GM08714 (cell line): Measurements from ENCODE around the gene SLC11A2.
"Not testable (repeated sequence)": the region's sequence is repeated elsewhere in the genome, so short reads cannot be mapped to it uniquely, and the experiment has no call there.

Source experiments
- H3K4me3 ChIP-seq: fragments of 200-500 bp; sonication (Bioruptor generic); 2 replicates; pipeline ENCODE4 v1.5.1; 2014; ENCODE audit warnings: mild to moderate bottlenecking, low read length, inconsistent platforms
- ZNF274 ChIP-seq: IDR thresholded peaks from 2 replicates; pipeline ENCODE4 v1.6.1; 2012; ENCODE audit warnings: mild to moderate bottlenecking, low read depth, low read length

SLC11A2 gene

DNA sequence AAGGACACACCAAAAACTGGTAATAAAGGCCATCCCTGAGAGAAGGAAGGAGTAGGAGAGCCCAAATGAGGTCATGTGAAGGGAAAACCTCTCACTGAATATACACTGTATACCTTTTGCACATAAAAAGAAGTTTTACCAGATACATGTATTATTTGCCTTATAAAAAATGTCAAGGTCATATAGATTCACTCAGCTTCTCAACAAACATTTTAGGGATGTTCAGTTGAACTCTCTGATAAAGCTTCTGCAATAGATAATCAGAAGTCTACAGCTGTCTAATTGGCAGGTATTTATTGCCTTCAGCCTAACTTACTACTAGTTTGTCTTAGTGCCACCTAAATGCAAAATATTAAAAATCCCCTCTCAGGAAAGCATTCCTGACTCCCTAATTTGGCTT, 8.7 kb downstream of the SLC11A2 start:
- no peak overlapping the region for H3K4me3 ChIP-seq
- TF ChIP-seq ZNF274, result no peak

DNA sequence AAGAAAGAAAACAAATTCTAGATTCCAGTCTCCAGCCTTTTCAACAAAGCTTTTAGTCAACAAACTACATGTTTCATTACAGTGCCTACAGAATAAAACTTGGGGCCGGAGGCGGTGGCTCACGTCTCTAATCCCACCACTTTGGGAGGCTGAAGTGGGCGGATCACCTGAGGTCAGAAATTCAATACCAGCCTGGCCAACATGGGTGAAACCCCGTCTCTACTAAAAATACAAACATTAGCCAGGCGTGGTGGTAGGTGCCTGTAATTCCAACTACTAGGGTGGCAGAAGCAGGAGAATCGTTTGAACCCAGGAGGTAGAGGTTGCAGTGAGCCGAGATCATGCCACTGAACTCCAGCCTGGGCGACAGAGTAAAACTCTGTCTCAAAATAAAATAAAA, 11.7 kb downstream of the SLC11A2 start:
- not testable (repeated sequence) for H3K4me3 ChIP-seq

DNA sequence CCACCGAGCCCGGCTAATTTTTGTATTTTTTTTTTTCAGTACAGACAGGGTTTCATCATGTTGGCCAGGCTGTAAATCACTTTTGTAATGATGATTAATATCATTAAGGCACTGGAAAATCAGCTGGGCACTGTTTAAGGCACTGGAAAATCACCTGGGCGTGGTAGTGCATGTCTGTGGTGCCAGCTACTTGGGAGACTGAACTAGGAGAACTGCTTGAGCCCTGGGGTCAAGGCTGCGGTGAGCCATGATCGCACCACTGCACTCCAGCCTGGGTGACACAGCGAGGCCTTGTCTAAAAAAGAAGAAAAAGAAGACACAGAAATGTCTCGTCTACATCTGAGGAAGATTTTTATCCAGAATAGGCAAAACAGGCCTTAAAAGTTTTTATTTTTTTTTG, 12.7 kb downstream of the SLC11A2 start:
- H3K4me3 ChIP-seq, result no peak overlapping the region
- TF ChIP-seq ZNF274, result no peak

DNA sequence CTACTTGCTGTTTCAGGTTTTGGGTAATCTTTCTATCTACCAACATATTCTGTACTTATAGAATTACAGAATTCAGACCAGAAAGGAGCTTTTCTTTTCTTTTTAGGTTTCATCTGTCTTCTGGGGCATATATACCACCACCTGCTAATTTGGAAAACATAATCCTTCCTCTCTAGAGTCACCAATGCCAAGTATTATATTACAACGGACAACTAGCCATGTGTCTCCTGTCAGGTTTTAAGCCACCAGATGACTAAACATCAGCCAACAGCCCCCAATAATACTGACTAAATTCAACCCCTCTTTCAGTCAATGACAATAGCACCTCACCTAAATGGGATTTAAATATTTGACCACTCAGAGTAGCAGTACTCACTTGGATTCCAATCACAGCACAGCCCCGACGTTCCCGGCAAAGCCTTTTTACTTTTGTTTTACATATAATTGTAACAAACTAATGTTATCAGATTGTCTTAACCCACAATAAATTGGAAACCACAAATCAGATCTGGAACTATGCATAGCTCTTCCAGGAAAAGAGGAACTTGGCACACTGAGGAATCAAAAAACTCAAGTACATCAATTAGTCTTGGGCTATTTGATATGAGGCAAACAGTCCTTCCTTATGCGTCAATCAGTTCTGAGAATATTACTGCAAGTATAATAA, 13.5 kb downstream of the SLC11A2 start:
- H3K4me3 ChIP-seq, result no peak overlapping the region
- TF ChIP-seq ZNF274, result no peak

DNA sequence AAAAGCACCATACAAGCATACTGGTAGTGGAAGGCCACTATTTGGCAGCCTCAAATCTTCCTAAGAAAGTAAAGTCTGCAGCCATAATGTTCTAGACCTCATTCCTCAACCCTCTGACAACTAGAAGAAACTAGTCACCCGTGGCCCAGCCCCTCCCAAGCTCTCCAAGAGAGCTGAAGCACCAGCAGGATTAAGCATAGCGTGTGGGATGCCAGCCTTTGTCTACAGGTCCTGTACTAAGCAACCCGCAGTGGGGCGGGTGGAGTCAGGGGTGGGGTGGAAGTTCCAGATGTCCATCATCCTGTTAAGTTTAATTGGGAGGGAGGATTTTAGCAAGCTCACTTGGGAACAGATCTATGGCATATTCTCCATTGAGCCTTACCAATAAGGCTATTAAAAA, 14.2 kb downstream of the SLC11A2 start:
- H3K4me3 ChIP-seq, result no peak overlapping the region
- TF ChIP-seq ZNF274, result no peak

DNA sequence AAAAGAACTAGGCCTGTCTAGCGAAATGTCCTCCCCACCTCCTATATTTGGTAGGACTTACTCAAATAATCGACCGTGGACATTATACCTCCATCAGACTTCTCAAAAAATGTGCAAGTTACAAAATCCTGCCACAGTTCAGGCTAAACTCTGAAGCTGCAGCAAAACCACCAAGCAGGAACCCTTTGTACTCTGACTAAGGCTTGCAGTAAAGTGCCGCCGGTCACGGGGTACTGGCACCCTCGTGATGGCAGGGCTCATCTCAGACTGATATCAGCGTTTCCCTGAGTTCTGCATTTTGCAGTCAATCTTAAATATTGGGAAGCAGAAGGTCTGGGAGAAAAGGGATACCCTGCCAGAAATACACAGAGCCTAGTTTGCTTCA, 17.1 kb downstream of the SLC11A2 start:
- no peak for TF ChIP-seq ZNF274
- H3K4me3 ChIP-seq, result no peak overlapping the region

DNA sequence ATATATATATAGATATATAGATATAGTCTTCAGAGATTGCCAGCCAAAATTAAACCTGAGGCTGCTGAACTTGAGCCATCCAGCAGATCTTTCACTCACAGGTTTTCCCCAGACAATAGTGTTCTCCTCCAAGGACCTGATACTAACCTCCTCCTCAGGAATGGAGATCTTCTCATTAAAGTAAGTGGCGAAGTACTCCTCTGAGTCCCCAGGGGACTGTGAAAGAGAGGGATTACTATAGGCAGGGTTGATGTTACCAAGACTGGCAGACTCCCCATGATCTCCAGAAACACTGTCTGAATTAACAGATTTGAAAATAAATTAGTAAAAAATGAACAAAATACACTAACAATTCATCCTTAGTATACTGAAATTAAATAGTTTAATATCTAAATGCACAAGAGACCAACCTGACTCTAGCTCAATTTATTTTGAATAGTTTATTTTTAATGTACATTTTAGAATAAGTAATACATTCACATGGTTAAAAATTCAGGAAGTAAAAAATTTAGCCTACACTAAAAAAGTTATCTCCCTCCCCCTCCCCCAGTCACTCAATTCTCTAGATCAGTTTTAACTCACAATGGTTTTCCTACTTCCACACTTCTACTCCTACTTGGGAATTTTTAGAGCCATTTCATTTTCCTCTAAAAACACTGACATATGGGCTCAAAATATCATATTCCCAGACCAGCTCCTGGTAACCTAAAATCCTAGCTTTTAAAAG, 17.7 kb downstream of the SLC11A2 start:
- no peak overlapping the region for H3K4me3 ChIP-seq
- no peak for TF ChIP-seq ZNF274

DNA sequence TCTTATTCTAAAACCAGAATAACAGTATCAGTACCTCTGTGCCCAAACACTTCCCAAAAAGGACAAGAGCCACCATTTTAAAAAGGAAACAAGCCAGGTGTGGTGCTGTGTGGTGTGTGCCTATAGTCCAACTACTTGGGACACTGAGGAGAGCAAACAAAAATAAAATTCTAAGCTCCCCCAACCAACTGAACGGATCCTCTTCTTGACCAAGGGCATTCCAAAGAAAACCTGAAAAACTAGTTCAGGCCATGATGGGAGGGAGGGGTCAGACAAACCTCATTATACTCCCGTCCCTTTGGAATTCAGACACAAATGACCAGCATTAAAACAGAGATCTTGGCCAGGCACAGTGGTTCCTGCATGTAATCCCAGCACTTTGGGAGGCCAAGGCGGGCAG, 20.5 kb downstream of the SLC11A2 start:
- no peak for TF ChIP-seq ZNF274
- no peak overlapping the region for H3K4me3 ChIP-seq

DNA sequence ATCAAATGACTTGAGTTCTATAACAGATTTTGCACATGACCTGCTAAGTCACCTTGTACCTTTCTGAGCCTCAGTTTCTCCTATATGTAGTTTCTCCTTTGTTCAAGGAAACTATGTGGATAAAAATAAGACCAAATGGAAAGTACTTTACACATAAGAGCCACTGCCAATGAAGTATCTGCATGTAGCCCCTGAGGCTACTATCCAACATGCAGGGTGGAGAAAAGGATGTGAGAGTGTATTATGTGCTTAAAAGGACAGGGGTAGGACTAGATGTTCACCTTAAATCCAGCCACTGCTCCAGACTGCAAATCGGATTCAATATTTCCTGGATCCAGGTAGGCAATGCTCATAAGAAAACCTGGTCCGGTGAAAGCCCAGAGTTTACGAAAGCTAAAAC, 21.2 kb downstream of the SLC11A2 start:
- TF ChIP-seq ZNF274, result no peak
- H3K4me3 ChIP-seq, result no peak overlapping the region

DNA sequence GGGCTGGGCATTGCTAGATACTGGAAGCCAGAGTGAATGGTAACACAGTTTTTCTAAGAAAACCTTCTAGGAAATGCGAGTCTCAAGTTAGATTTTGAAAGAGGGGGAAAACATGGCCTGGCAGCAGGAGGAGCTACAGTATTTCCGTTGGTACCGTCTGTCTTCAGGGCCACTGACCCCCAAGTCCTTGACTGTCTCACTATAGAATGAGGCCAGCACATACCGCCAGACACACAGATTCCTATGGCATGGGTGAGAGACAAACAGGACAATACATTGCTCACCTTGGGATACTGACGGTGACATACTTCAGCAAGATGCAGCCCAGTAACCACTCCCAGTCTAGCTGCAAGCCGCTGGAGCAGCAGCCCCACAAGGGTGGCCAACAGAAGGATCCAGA, 21.7 kb downstream of the SLC11A2 start:
- no peak for TF ChIP-seq ZNF274
- no peak overlapping the region for H3K4me3 ChIP-seq

DNA sequence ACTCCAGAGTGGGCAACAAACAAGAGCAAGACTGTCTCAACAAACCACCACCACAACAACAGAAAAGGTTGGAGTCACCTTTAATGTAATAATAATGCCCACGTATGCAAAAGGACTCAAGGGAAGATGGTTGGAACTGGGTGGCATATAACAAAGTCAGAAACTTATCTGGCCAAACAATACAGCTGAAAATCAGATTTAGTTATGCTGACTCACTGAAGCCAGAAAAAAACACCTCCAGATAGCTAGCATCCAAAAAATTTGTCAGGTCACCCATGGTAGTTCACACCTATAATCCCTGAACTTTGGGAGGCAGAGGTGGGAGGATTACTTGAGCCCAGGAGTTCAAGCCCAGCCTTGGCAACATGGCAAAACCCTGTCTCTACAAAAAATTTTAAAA, 24.4 kb downstream of the SLC11A2 start:
- H3K4me3 ChIP-seq, result no peak overlapping the region
- TF ChIP-seq ZNF274, result no peak

DNA sequence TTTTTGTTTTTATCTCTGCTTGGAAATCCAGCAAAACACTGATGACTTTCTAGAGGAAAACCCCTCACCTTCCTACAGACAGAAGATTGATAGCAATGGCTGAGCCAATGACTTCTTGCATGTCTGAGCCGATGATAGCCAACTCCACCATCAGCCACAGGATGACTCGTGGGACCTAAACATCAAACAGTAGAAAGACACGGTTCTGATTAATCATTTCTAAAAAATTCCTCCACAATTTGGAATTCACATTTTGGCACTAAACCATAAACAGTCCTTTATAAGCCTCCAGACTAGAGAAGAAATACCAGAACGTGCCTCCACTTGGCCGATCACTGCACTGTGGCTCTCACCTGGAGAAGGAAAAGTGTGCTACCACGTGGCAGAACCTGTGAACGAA, 25.9 kb downstream of the SLC11A2 start:
- H3K4me3 ChIP-seq, result no peak overlapping the region
- TF ChIP-seq ZNF274, result no peak

DNA sequence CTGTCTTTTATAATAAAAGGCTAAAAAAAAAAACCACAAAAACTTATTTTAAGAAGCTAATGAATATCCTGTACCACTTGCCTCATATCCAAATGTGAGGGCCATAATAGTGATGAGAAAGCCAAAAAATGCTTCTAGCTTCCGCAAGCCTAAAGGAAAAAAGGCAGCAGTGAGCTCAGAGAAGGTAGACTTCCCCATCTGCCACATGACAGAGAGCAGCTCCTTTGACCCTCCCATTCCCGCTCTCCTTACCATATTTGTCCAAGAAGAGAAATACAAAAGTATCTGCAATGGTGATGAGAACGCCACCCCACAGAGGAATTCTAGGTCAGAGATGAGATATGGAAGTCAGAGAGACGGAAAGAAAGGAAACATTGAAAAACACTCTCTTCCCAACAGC, 27.1 kb downstream of the SLC11A2 start:
- TF ChIP-seq ZNF274, result no peak

DNA sequence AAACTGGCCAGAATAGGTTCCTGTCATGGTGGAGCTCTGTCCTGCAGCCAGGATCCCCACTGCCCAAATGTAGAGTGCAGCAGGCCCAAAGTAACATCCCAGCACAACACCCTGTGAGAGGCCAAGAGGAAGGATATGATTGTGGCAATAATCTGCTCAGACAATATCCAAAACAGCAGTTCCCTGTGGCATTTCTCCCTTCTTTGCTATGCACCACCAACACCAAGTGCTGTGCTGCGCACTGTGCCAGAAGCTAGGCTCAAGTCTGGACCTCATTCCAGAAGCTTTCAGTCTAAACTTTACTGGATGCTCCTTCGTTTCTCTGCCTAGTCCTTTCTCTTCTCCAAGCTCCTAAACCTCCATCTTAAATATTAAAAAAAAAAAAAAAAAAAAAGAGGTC, 33.4 kb downstream of the SLC11A2 start:
- H3K4me3 ChIP-seq, result no peak overlapping the region
- TF ChIP-seq ZNF274, result no peak

More for the DNA sequence above, 27.1 kb downstream of the SLC11A2 start:
- H3K4me3 ChIP-seq, result no peak overlapping the region

DNA sequence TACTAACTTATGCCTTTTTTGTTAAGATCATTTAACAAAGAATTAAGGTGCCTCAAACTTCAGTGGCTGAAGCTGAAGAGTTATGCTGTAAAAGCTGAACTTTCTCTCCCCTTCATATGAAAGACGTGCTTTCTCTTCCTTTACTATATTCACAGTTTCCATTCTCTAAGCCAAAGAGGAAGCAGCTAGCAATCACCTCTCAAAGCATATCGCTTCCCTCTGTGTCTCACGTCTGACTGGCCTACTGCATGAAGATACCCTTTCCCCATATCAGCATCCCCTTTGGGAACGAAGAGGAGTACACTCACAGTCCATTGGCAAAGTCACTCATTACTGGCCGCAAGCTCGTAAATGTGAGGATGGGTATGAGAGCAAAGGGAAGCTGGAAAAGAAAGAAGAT, 34.9 kb downstream of the SLC11A2 start:
- TF ChIP-seq ZNF274, result no peak
- H3K4me3 ChIP-seq, result no peak overlapping the region

DNA sequence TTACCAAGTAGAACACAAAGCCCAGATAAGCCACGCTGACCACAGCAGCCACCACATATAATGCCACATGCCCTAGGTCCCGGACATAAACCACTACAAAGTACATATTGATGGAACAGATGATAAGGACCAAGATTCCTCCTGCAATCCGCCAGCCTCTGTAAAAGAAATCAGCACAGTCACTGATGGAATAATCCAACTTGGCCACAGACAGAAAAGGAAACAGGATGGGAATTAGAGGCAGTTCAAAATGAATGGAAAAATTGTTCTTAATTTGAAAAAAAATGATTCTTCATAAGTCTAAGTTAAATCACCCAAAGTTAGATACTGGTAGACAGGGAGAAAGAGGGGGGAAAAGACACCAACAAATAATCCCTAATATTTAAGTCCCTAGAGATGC, 35.4 kb downstream of the SLC11A2 start:
- no peak for TF ChIP-seq ZNF274

DNA sequence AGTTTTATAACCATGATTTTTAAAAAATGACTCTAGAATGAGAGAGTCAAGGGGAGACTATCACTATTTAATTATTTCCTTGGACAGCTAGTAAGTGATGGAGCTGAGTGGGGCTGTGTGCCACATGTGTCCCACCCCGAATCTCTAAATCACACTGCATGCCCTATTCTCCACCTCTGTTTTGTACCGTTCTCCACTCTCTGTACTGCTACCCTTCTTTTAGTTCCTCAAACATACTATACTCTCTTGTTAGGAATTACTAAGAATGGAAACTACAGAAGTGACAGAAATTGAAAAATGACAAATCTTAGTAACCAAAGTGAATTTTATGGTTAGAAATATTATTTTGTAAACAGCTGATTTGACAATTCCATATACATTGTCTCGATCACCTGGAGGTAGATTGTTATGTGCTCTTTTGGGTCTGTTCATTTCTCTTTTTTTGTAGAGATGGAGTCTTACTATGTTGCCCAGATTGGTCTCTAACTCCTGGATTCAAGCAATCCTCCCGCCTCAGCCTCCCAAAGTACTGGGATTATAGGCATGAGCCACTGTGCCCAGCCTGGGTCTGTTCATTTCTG, 35.9 kb downstream of the SLC11A2 start:
- TF ChIP-seq ZNF274, result no peak

More for the DNA sequence above, 35.4 kb downstream of the SLC11A2 start:
- H3K4me3 ChIP-seq, result no peak overlapping the region

More for the DNA sequence above, 35.9 kb downstream of the SLC11A2 start:
- H3K4me3 ChIP-seq, result no peak overlapping the region
